OCI-LY7 (cell line): ENCODE data around the gene RALGAPA2.

Experiments
- EZH2phosphoT487 ChIP-seq: fragments of 200-600 bp; sonication (generic); IDR thresholded peaks from 2 replicates; pipeline ENCODE4 v1.6.1; 2018; ENCODE audit warnings: low read depth, borderline replicate concordance, mild to moderate bottlenecking, mixed run types, antibody characterized with exemption, low read length, moderate library complexity, mixed read lengths
- TF ChIP-seq, protein P1 (sequence below): fragments of 200-600 bp; sonication (generic); conservative IDR thresholded peaks from 2 replicates; pipeline ENCODE4 v1.5.1; 2014; ENCODE audit warnings: mild to moderate bottlenecking, antibody characterized with exemption, low read length, moderate library complexity, mixed read lengths

DNA sequence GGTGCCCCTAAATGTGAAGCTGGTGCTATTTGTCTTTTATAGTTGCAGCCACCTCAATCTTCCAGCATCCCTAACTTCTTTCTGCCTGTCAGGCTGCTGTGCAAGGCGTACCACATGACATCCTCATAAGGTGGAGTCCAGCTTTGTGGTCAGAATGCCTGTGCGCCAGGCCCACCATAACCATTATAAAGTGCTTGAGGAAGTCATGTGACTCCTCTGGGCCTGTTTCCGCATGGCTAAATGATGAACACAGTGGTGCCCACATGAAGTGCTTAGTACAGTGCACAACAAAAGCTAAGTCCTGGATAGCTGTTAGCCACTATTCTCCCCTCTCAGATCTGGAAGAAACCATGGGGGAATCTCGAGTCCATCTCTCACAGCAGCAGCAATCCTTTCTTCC is 268.9 kb downstream of the RALGAPA2 start:
- TF ChIP-seq EZH2phosphoT487, result no peak
- TF ChIP-seq, protein P1, sequence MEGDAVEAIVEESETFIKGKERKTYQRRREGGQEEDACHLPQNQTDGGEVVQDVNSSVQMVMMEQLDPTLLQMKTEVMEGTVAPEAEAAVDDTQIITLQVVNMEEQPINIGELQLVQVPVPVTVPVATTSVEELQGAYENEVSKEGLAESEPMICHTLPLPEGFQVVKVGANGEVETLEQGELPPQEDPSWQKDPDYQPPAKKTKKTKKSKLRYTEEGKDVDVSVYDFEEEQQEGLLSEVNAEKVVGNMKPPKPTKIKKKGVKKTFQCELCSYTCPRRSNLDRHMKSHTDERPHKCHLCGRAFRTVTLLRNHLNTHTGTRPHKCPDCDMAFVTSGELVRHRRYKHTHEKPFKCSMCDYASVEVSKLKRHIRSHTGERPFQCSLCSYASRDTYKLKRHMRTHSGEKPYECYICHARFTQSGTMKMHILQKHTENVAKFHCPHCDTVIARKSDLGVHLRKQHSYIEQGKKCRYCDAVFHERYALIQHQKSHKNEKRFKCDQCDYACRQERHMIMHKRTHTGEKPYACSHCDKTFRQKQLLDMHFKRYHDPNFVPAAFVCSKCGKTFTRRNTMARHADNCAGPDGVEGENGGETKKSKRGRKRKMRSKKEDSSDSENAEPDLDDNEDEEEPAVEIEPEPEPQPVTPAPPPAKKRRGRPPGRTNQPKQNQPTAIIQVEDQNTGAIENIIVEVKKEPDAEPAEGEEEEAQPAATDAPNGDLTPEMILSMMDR, result no peak
